IPS-18a (cell line): Measurements from ENCODE around the gene KMT2E.
"Not testable (repeated sequence)": the region's sequence is repeated elsewhere in the genome, so short reads cannot be mapped to it uniquely, and the experiment has no call there.

ENCODE experiments used
- H3K27ac ChIP-seq: one replicate; pipeline ENCODE4 v1.5.1; 2013; ENCODE audit warnings: low read length
- H3K27me3 ChIP-seq: one replicate; pipeline ENCODE4 v1.6.1; 2013; ENCODE audit warnings: mild to moderate bottlenecking, low read length; ENCODE audit not compliant: control insufficient read depth, insufficient read depth
- H3K36me3 ChIP-seq: one replicate; pipeline ENCODE4 v1.6.1; 2013; ENCODE audit warnings: low read depth, low read length; ENCODE audit not compliant: control insufficient read depth
- H3K4me1 ChIP-seq: one replicate; pipeline ENCODE4 v1.6.1; 2013; ENCODE audit warnings: low read depth, low read length; ENCODE audit not compliant: control insufficient read depth
- H3K4me3 ChIP-seq: one replicate; pipeline ENCODE4 v1.5.1; 2013; ENCODE audit warnings: low read length
- H3K9ac ChIP-seq: one replicate; pipeline ENCODE4 v1.6.1; 2013; ENCODE audit warnings: mild to moderate bottlenecking, low read length, moderate library complexity
- H3K9me3 ChIP-seq: one replicate; pipeline ENCODE4 v1.6.1; 2013; ENCODE audit warnings: low read depth, low read length; ENCODE audit not compliant: control insufficient read depth

KMT2E gene

GRCh38 chr7:105037319-105037718 lies 23.3 kb downstream of the KMT2E start:
- Histone ChIP-seq H3K27ac (no peak overlapping the region), H3K27me3 (no peaks in the 10 kb centered on the region), H3K9me3 (no peaks in the 10 kb centered on the region), H3K4me1 (no peaks in the 10 kb centered on the region), H3K9ac (no peak overlapping the region), H3K36me3 (peaks cover 22% of the 10 kb centered on the region), H3K4me3 (no peak overlapping the region)

GRCh38 chr7:105044449-105045070 lies 30.6 kb downstream of the KMT2E start:
- H3K4me3 ChIP-seq: no peak overlapping the region
- peaks cover 64% of the 10 kb centered on the region for H3K36me3 ChIP-seq

GRCh38 chr7:105046414-105046813 lies 32.4 kb downstream of the KMT2E start:
- Histone ChIP-seq H3K4me1 (no peaks in the 10 kb centered on the region), H3K27ac (no peak overlapping the region), H3K9ac (no peak overlapping the region), H3K9me3 (no peaks in the 10 kb centered on the region), H3K27me3 (no peaks in the 10 kb centered on the region), H3K36me3 (peaks cover 62% of the 10 kb centered on the region), H3K4me3 (no peak overlapping the region)

More at GRCh38 chr7:105044449-105045070, 30.6 kb downstream of the KMT2E start:
- Histone ChIP-seq H3K27me3 (no peaks in the 10 kb centered on the region), H3K9me3 (no peaks in the 10 kb centered on the region), H3K4me1 (no peaks in the 10 kb centered on the region), H3K9ac (no peak overlapping the region), H3K27ac (no peak overlapping the region)

GRCh38 chr7:105047932-105048331 lies 33.9 kb downstream of the KMT2E start:
- H3K36me3 ChIP-seq: peaks cover 50% of the 10 kb centered on the region
- no peak overlapping the region for H3K9ac ChIP-seq
- no peaks in the 10 kb centered on the region for H3K27me3 ChIP-seq
- no peaks in the 10 kb centered on the region for H3K4me1 ChIP-seq
- H3K4me3 ChIP-seq: no peak overlapping the region
- H3K9me3 ChIP-seq: no peaks in the 10 kb centered on the region
- no peak overlapping the region for H3K27ac ChIP-seq

GRCh38 chr7:105050493-105050892 lies 36.5 kb downstream of the KMT2E start:
- peaks cover 29% of the 10 kb centered on the region for H3K36me3 ChIP-seq
- H3K27me3 ChIP-seq: no peaks in the 10 kb centered on the region
- no peak overlapping the region for H3K27ac ChIP-seq

GRCh38 chr7:105050899-105051298 lies 36.9 kb downstream of the KMT2E start:
- H3K27ac ChIP-seq, H3K9me3 ChIP-seq, H3K27me3 ChIP-seq, H3K4me3 ChIP-seq, H3K9ac ChIP-seq, H3K4me1 ChIP-seq: not testable (repeated sequence)
- H3K36me3 ChIP-seq: peaks cover 25% of the 10 kb centered on the region

More at GRCh38 chr7:105050493-105050892, 36.5 kb downstream of the KMT2E start:
- H3K9me3 ChIP-seq: no peaks in the 10 kb centered on the region
- H3K4me1 ChIP-seq: no peaks in the 10 kb centered on the region
- no peak overlapping the region for H3K9ac ChIP-seq
- H3K4me3 ChIP-seq: no peak overlapping the region

GRCh38 chr7:105055084-105055483 lies 41.1 kb downstream of the KMT2E start:
- no peak overlapping the region for H3K4me3 ChIP-seq
- no peak overlapping the region for H3K9ac ChIP-seq
- H3K36me3 ChIP-seq: peaks cover 7% of the 10 kb centered on the region
- H3K27ac ChIP-seq: no peak overlapping the region
- no peaks in the 10 kb centered on the region for H3K27me3 ChIP-seq
- H3K9me3 ChIP-seq: no peaks in the 10 kb centered on the region
- H3K4me1 ChIP-seq: peaks cover 11% of the 10 kb centered on the region

- no peaks in the 10 kb centered on the region for H3K27me3 ChIP-seq
- no peak overlapping the region for H3K9ac ChIP-seq
- H3K4me3 ChIP-seq: no peak overlapping the region
- no peak overlapping the region for H3K27ac ChIP-seq
- peaks cover 11% of the 10 kb centered on the region for H3K4me1 ChIP-seq
- no peaks in the 10 kb centered on the region for H3K9me3 ChIP-seq
- H3K36me3 ChIP-seq: peaks cover 3% of the 10 kb centered on the region
Measured at GRCh38 chr7:105055621-105056020, 41.6 kb downstream of the KMT2E start.

- no peak overlapping the region for H3K27ac ChIP-seq
- H3K27me3 ChIP-seq: no peaks in the 10 kb centered on the region
- no peaks in the 10 kb centered on the region for H3K9me3 ChIP-seq
- no peak overlapping the region for H3K4me3 ChIP-seq
- H3K4me1 ChIP-seq: peaks cover 11% of the 10 kb centered on the region
- H3K36me3 ChIP-seq: peaks cover 3% of the 10 kb centered on the region
- no peak overlapping the region for H3K9ac ChIP-seq
Measured at GRCh38 chr7:105057472-105057871, 43.5 kb downstream of the KMT2E start.

- no peak overlapping the region for H3K4me3 ChIP-seq
- H3K27ac ChIP-seq: no peak overlapping the region
- no peaks in the 10 kb centered on the region for H3K9me3 ChIP-seq
- peaks cover 11% of the 10 kb centered on the region for H3K4me1 ChIP-seq
- no peaks in the 10 kb centered on the region for H3K27me3 ChIP-seq
- no peak overlapping the region for H3K9ac ChIP-seq
- peaks cover 28% of the 10 kb centered on the region for H3K36me3 ChIP-seq
Measured at GRCh38 chr7:105060437-105060836, 46.4 kb downstream of the KMT2E start.

GRCh38 chr7:105060923-105061322 lies 46.9 kb downstream of the KMT2E start:
- no peak overlapping the region for H3K27ac ChIP-seq
- H3K4me3 ChIP-seq: no peak overlapping the region
- peaks cover 31% of the 10 kb centered on the region for H3K36me3 ChIP-seq
- H3K4me1 ChIP-seq: peaks cover 7% of the 10 kb centered on the region
- no peaks in the 10 kb centered on the region for H3K9me3 ChIP-seq
- H3K27me3 ChIP-seq: no peaks in the 10 kb centered on the region
- no peak overlapping the region for H3K9ac ChIP-seq

- Histone ChIP-seq H3K4me3 (no peak overlapping the region), H3K36me3 (peaks cover 60% of the 10 kb centered on the region), H3K9ac (no peak overlapping the region), H3K27me3 (no peaks in the 10 kb centered on the region), H3K4me1 (no peaks in the 10 kb centered on the region), H3K27ac (no peak overlapping the region), H3K9me3 (no peaks in the 10 kb centered on the region)
Measured at GRCh38 chr7:105065104-105065503, 51.1 kb downstream of the KMT2E start.
